NCI-H1930 (cell line): Measurements from ENCODE around the gene KRTAP5-11.
"Not testable (repeated sequence)": the region's sequence is repeated elsewhere in the genome, so short reads cannot be mapped to it uniquely, and the experiment has no call there.

Experiments
- DNase-seq, 2 experiments: peaks; one replicate each; lab custom pipeline; 2025; lab: John Stamatoyannopoulos, UW

The KRTAP5-11 gene, protein sequence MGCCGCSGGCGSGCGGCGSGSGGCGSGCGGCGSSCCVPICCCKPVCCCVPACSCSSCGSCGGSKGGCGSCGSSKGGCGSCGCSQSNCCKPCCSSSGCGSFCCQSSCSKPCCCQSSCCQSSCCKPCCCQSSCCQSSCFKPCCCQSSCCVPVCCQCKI

DNA sequence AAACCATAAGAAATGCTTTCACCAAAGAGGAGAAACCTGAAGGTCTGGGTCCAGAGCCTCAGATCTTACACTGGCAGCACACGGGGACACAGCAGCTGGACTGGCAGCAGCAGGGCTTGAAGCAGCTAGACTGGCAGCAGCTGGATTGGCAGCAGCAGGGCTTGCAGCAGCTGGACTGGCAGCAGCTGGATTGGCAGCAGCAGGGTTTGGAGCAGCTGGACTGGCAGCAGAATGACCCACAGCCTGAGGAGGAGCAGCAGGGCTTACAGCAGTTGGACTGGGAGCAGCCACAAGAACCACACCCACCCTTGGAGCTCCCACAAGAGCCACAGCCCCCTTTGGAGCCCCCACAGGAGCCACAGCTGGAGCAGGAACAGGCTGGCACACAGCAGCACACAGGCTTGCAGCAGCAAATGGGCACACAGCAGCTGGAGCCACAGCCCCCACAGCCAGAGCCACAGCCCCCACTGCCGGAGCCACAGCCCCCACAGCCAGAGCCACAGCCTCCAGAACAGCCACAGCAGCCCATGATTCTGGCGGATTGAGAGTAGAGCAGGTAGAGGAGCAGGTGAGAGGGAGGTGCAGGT, at the start of gene KRTAP5-11:
Gene KRTAP5-11, minus strand, starts transcription at position 567 of the 587 bp plus-strand sequence. Its CDS starts 38 bp downstream, at position 529.
- DNase-seq = no peak

DNA sequence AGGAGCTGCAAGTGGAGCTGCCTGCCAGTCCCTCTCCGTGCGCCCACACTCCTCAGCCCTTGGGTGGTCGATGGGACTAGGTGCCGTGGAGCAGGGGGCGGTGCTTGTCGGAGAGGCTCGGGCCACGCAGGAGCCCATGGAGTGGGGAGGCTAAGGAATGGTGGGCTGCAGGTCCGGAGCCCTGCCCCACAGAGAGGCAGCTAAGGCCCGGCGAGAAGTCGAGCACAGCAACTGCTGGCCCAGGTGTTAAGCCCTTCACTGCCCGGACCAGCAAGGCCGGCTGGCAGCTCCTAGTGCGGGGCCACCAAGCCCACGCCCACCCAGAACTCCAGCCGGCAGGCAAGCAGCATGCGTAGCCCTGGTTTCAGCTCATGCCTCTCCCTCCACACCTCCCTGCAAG, 48.9 kb upstream of the KRTAP5-11 start:
- not testable (repeated sequence) for DNase-seq

DNA sequence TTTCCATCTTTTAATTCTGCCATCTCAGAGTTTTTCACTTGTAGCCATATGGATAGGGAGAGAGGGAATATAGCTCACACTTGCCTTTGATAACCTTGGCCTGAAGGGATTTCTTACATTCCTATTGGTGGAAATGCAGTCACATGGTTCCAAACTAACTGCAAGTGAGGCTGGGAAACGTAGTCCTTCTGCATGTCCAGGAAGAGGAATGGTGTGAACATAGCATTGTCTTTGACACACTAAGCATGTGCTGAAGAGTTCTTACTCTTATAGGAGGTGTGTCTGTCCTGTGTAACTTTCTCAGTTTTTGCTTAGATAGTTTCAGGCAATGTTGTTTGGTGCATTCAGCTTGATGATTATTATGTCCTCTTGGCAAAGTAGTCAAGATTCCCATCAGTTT, 47.4 kb upstream of the KRTAP5-11 start:
- not testable (repeated sequence) for DNase-seq

DNA sequence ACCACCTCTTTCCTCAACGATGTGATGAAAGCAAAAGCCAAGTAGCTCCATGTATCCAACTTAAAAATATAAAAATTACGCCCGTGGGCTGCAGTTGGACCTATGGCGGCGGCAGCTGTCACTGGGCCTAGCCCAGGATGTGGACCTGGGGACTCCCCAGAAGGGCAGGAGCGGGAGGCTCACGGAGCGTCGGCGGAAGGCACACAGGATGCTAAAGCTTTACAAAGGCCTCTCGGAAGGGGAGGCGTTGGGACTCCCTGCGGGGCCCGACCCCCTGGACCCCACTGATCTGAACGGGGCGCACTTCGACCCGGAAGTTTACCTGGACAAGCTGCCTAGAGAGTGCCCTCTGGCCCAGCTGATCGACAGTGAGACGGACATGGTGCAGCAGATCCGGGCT, 46.3 kb upstream of the KRTAP5-11 start:
- DNase-seq = not testable (repeated sequence)

DNA sequence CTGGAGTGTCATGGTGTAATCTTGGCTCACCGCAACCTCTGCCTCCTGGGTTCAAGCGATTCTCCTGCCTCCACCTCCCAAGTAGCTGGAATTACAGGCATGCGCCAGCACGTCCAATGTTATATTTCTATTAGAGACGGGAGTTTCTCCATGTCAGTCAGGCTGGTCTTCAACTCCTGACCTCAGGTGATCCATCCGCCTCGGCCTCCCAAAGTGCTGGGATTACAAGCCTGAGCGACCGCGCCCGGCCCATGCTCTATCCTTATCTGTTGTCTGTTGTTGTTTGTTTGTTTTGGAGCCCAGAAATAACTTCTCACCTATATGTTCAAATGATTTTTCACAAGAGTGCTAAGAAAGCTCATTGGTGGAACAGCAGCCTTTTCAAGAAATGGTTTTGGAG, 40.6 kb upstream of the KRTAP5-11 start:
- not testable (repeated sequence) for DNase-seq

DNA sequence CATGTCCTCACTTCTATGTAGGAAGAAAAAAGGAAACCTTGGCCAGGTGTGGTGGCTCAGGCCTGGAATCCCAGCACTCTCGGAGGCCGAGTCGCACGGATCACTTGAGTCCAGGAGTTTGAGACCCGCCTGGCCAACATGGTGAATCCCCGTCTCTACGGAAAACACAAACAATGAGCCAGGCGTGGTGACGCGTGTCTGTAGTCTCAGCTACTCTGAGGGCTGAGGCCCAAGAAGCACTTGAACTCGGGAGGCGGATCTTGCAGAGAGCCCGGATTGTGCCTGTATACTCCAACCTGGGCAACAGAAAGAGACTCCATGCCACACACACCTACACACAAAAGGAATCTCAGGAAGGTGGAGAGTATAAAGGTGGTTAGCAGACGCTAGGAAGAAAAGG, 39.9 kb upstream of the KRTAP5-11 start:
- DNase-seq = not testable (repeated sequence)

DNA sequence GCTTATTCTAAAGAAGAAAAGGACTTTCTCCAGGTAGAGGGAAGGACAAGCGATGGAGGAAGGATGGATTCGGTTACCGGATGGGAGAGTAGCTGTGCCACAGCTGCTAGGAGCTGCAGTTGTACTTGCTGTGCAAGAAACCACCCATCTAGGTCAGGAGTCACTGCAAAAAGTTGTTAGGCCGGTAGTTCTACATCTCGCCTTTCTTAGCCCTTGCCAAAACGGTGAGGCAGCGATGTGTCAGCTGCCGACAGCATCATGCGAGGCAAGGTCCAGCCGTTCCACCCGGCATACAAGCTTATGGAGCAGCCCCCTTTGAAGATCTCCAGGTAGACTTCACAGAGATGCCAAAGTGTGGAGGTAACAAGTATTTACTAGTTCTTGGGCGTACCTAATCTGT, 32.3 kb upstream of the KRTAP5-11 start:
- DNase-seq = not testable (repeated sequence)

DNA sequence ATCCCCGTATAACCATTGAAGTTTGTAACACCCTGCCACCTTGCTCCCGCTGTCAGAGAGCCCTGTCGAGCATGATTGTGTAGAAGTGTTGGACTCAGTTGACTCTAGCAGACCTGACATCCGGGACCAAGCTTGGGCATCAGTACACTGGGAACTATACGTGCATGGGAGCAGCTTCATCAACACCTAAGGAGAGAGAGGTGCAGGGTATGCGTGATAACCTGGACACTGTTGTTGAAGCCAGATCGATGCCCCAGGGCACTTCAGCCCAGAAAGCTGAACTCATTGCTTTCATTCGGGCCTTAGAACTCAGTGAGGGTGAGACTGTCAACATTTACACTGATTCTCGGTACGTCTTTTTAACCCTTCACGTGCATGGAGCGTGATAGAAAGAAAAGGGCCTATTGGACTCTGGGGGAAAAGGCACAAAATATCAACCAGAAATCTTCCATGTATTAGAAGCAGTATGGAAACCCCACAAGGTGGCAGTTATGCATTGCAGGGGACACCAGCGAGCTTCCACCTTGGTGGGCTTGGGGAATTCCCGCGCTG, 31.8 kb upstream of the KRTAP5-11 start:
- DNase-seq = not testable (repeated sequence)

DNA sequence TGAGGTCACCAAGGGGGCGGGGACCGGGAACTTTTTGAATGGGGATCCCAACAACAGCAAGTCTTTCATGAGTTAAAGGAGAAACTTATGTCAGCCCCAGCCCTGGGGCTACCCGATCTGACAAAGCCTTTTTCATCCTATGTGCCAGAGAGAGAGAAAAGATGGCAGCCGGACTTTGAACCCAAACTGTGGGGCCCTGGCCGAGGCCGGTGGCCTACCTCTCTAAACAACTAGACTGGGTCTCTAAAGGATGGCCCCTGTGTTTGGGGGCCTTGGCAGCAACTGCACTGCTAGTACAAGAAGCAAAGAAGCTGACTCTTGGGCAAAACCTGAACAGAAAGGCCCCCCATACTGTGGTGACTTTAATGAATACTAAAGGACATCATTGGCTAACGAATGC, 31.3 kb upstream of the KRTAP5-11 start:
- DNase-seq = not testable (repeated sequence)

DNA sequence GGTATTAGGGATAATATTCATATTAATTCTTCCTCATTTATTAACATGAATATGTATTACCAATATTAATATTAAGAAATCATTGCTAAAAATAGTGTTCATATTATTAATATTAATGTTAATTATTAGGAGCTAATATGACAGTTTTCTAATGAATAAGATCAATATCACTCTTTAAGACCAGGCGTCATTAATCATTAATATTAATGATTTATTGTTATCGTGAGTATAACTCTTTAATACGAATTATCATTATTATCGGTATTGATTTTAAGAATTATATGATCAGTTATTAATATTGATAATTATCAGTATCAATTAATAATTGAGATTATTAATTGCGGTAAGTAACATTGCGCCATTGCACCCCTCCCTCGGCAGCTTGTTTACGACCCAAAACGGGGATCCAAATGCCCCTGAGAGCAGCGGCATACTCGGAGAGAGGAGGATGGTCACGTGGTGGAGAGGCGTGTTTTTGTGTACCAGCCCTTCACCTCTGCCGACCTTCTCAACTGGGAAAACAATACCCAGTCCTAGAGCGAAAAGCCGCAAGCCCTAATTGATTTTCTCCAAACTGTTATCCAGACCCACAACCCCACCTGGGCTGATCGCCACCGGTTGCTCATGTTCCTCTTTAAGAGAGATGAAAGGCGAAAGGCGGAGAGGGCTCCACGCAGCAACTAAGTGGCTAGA, 28.7 kb upstream of the KRTAP5-11 start:
- not testable (repeated sequence) for DNase-seq

DNA sequence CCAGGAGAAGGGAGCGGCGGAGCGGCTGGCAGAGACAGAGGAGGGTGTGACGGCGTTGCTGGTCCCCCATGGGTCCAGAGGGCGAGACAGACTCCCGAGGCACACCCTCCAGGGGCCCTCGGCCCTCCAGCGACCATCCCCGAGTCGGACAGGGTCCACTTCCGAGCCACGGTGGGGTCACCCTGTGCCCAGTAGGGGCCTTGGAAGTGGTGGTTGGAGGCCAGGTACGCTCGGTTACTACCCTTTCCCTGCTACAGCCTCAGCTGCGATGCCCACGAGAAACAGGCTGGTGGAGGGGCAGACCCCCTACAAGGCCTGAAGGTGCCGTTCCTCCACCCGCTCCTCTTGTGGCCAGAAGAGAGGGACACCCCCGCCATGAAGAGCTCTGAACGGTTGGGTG, 25.6 kb upstream of the KRTAP5-11 start:
- DNase-seq = not testable (repeated sequence)

DNA sequence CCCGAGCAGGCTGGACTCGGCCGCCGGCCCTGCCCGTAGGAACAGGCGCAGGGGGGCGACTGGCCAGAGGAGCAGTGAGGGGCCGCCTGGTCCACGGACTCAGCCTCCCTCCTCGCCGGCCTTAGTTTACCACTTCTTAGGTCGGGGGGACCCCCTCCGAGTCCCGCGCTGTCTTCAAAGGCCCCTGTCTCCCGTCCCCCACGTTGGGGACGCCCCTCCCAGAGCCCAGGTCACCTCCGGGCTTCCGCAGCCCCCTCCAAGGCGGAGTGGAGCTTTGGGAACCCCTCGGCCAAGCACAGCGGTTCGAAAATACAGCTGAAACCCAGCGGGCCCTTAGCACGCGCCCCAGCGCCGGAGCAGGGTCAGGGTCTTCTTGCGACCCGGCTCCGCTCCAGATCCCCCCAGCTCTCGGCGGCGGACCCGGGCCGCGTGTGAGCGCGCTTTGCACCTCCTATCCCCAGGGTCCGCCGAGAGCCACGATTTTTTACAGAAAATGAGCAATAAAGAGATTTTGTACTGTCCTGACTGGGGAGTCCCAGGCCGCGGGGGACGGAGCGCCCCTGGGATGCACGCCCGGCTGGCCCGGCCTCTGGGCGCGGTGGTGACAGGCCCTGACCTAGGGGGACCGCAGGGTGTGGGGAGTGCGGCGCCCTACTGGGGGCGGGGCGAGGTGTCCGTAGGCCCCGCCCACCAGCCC, 25.0 kb upstream of the KRTAP5-11 start:
- DNase-seq = not testable (repeated sequence)

DNA sequence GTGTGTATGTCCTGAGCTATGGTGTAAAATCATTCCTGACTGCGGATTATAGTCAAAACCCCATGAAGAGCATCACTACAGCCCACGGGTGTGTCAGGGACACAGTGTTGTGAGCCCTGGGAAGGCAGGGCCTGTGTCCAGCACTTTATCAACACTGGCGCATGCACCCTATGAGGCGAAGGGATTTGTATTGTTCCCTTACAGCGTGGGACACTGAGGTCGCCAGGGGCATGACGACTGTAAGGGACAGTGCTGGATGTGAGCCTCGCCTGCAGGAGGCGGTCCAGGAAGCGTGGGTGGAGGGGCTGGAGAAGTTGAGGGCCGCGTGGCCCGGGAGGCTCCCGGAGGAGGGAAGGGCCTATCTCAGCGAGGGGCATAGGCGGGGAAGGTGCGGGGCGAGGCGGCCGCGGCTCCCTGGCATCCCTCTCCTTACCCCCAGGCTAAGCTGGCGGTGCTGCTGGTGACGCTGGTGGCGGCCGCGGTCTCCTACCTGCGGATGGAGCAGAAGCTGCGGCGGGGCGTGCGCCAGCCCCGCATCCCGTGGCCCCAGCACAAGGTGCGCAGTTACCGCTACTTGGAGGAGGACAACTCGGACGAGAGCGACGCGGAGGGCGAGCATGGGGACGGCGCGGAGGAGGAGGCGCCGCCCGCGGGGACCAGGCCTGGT, 24.3 kb upstream of the KRTAP5-11 start:
- not testable (repeated sequence) for DNase-seq

DNA sequence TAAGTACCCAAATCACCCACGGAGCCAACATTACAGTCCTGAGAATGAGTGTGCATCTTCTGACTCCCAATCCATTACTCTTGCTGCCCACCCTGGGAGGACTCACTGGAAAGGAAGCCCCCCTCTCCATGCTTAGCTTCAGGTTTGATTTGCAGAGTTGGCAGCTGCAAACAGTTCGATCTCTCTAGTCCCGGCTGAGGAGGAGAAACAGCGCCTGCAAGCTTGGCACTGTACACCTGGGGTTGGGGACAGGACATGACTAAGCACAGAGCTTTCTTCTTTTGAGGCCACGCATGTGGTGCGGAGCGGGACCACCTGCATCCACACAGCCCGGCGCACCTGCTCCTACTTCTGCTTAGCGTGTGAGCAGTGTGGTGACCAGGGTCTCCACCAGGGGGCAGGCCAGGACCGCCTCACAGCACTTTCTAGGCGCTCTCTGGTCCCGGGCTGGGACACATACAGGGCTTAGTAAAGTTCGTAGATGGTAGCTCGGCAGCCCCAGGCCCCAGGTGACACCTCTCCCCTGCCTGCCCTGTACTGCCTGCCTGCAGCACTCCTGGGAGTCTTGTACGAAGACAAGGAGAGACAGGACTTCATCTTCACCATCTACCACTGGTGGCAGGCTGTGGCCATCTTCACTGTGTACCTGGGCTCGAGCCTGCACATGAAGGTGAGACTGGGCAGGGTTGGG, 22.3 kb upstream of the KRTAP5-11 start:
- not testable (repeated sequence) for DNase-seq

DNA sequence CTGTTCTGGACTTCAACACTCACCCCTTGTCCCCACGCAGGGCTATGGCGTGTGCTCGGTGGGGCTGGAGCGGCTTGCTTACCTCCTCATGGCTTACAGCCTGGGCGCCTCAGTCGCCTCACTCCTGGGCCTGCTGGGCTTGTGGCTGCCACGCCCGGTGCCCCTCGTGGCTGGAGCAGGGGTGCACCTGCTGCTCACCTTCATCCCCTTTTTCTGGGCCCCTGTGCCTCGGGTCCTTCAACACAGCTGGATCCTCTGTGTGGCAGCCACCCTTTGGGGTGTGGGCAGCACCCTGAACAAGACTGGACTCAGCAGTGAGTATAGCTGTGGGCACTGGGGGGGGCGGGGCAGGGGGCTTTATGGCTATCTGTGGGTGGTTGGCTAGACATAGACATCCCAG, 20.5 kb upstream of the KRTAP5-11 start:
- not testable (repeated sequence) for DNase-seq

DNA sequence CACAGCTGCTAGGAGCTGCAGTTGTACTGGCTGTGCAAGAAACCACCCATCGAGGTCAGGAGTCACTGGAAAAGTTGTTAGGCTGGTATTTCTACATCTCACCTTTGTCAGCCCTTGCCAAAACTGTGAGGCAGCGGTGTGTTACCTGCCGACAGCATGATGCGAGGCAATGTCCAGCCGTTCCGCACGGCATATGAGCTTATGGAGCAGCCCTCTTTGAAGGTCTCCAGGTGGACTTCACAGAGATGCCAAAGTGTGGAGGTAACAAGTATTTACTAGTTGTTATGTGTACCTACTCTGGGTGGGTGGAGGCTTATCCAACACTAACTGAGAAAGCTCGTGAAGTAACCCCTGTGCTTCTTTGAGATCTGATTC, 6.9 kb upstream of the KRTAP5-11 start:
- DNase-seq = not testable (repeated sequence)

DNA sequence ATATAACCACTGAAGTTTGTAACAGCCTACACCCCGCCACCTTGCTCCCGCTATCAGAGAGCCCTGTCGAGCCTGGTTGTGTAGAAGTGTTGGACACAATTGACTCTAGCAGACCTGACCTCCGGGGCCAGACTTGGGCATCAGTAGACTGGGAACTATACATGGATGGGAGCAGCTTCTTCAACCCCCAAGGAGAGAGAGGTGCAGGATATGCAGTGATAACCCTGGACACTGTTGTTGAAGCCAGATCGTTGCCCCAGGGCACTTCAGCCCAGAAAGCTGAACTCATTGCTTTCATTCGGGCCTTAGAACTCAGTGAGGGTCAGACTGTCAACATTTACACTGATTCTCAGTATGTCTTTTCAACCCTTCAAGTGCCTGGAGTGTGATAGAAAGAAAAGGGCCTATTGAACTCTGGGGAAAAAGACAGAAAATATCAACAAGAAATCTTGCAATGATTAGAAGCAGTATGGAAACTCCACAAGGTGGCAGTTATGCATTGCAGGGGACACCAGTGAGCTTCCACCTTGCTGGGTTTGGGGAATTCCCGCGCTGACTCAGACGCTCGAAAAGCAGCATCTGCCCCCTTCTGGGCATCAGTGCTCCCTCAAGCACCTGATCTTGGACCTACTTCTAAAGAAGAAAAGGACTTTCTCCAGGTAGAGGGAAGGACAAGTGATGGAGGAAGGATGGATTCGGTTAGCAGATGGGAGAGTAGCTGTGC, 6.3 kb upstream of the KRTAP5-11 start:
- DNase-seq = peak in 1 of 2 experiments; percentile 14

DNA sequence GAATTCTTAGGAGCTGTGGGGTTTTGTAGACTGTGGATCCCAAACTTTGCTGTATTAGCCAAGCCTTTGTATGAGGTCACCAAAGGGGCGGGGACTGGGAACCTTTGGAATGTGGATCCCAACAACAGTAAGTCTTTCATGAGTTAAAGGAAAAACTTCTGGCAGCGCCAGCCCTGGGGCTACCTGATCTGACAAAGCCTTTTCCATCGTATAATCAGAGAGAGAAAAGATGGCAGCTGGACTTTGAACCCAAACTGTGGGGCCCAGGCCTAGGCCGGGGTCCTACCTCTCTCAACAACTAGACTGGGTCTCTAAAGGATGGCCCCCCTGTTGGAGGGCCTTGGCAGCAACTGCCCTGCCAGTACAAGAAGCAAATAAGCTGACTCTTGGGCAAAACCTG, 5.6 kb upstream of the KRTAP5-11 start:
- not testable (repeated sequence) for DNase-seq

DNA sequence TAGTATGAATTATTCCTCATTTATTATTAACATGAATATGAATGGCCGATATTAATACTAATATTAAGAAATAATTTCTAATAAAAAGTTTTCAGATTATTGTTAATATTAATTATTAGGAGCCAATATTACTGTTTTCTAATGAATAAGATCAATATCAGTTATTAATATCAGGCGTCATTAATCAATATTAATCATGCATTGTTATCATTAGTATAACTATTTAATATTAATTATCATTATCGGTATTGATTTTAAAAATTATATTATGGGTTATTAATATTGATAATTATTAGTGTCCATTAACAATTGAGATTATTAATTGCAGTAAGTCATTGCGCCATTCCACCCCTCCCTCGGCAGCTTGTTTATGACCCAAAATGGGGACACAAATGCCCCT, 3.0 kb upstream of the KRTAP5-11 start:
- DNase-seq = not testable (repeated sequence)

DNA sequence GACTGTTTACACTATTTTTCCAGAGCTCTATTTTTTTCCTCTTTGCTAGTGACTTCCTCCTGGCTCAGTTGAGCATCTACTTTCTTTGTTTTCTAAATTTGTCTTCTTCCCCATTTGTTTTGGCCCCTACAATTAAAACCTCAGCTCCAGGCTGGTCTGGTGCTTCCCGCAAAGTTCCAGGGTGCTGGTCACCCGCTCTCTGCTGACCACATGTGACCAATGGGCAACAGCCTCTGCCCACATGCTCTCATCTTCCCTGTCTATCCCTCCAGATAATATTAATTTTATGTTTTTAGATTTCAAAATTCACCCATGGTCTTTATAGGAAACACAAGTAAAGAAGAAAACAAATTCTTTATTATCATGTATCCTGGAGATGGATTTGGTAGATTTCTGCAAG, 294 bp upstream of the KRTAP5-11 start:
- not testable (repeated sequence) for DNase-seq

DNA sequence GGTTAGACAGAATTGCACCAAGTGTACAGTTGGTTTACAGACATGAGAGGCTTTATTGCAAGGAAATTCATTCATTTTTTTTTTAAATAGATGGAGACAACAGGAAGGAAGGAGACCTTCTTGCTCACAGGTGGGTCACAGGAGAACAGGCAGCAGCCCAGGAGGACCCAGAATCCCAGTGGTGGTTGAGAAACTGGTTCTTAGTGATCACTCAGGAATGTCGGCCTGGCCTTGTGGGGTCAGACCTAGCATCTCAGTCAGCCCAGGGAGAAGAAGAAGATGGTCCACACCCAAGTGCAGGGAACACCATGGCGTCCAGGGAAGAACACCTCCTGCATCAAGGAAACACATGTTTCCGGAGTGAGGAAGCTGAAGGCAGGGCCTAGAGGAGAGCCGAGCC, 849 bp downstream of the KRTAP5-11 start:
- DNase-seq = no peak
